ENCODE data around the gene PARD3.

DNA sequence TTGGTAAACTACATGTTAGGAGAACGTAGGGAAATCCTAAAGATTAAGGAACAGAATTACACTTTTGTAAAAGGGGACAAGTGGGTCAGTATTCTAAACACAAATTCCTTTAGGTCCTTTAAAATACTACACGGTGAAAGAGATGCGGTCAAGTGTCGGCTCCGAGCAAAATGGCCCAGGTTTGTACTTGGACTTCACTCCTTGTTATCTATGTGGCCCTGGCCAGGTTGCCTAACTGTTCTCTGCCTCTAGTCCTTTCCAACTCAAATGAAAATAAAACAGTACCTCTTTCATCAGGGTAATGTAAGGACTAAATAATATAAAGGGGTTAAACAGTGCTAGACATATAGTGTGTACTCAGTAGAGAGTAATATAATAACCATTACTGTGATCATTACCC lies 344.8 kb downstream of the PARD3 start:
- TF ChIP-seq, protein P1, sequence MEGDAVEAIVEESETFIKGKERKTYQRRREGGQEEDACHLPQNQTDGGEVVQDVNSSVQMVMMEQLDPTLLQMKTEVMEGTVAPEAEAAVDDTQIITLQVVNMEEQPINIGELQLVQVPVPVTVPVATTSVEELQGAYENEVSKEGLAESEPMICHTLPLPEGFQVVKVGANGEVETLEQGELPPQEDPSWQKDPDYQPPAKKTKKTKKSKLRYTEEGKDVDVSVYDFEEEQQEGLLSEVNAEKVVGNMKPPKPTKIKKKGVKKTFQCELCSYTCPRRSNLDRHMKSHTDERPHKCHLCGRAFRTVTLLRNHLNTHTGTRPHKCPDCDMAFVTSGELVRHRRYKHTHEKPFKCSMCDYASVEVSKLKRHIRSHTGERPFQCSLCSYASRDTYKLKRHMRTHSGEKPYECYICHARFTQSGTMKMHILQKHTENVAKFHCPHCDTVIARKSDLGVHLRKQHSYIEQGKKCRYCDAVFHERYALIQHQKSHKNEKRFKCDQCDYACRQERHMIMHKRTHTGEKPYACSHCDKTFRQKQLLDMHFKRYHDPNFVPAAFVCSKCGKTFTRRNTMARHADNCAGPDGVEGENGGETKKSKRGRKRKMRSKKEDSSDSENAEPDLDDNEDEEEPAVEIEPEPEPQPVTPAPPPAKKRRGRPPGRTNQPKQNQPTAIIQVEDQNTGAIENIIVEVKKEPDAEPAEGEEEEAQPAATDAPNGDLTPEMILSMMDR (IDR thresholded peaks at IDR 0.05): no peak
- TF ChIP-seq POLR2A (IDR thresholded peaks at IDR 0.05): no peak
